ENCODE results near the gene NFIX. TPM values are rescaled to one million over a fixed set of nuclear protein-coding genes. Genes with fewer than 3 reads are reported as not detected.

NFIX gene
- total RNA-seq, 2 donors from 2014 or later: 0.31 to 0.89 TPM

- DNase-seq (ENCODE audit: low spot score): no peak
- no peaks in the 10 kb centered on the region for H3K9me3 Mint-ChIP-seq
- no peak overlapping the region for H3K27ac Mint-ChIP-seq
- H3K36me3 Mint-ChIP-seq: no peaks in the 10 kb centered on the region
- no peak overlapping the region for H3K4me3 Mint-ChIP-seq
- no peaks in the 10 kb centered on the region for H3K27me3 Mint-ChIP-seq
- H3K4me1 Mint-ChIP-seq (ENCODE audit: low read depth in 2 of 2): peaks cover 9 to 29% of the 10 kb centered on the region in 2 donors
- ATAC-seq: no peak
Observed at GRCh38 chr19:13138171-13138915, 143.1 kb downstream of the NFIX start.

- H3K27me3 Mint-ChIP-seq: no peaks in the 10 kb centered on the region
- ATAC-seq (no peak), DNase-seq (ENCODE audit: low spot score) (no peak)
- no peak overlapping the region for H3K4me3 Mint-ChIP-seq
- H3K9me3 Mint-ChIP-seq: no peaks in the 10 kb centered on the region
- H3K27ac Mint-ChIP-seq: no peak overlapping the region
- H3K4me1 Mint-ChIP-seq (ENCODE audit: low read depth in 2 of 2): peaks cover 4 to 24% of the 10 kb centered on the region in 2 donors
- H3K36me3 Mint-ChIP-seq: no peaks in the 10 kb centered on the region
Observed at GRCh38 chr19:13138916-13139198, 143.6 kb downstream of the NFIX start.

- H3K4me1 Mint-ChIP-seq (ENCODE audit: low read depth in 2 of 2): peaks cover 0 to 19% of the 10 kb centered on the region in 2 donors
- ATAC-seq (no peak), DNase-seq (ENCODE audit: low spot score) (no peak)
- H3K27me3 Mint-ChIP-seq: no peaks in the 10 kb centered on the region
- no peaks in the 10 kb centered on the region for H3K36me3 Mint-ChIP-seq
- peak overlapping the region in 1 of 2 donors; percentile 9 for H3K27ac Mint-ChIP-seq
- no peak overlapping the region for H3K4me3 Mint-ChIP-seq
- H3K9me3 Mint-ChIP-seq: no peaks in the 10 kb centered on the region
Observed at GRCh38 chr19:13139633-13140311, 144.5 kb downstream of the NFIX start.

GRCh38 chr19:13146763-13147563, 151.7 kb downstream of the NFIX start:
- peaks cover 29% of the 10 kb centered on the region in 2 donors for H3K4me1 Mint-ChIP-seq (ENCODE audit: low read depth in 2 of 2)
- H3K9me3 Mint-ChIP-seq: no peaks in the 10 kb centered on the region
- H3K4me3 Mint-ChIP-seq: no peak overlapping the region
- no peaks in the 10 kb centered on the region for H3K36me3 Mint-ChIP-seq
- DNase-seq (ENCODE audit: low spot score) (no peak), ATAC-seq (no peak)
- H3K27ac Mint-ChIP-seq: no peak overlapping the region
- H3K27me3 Mint-ChIP-seq: no peaks in the 10 kb centered on the region

Other genes with a start within 250 kb of the NFIX start
- not detected for gene BEST2, start 243.7 kb upstream of the NFIX start, total RNA-seq
- 10 to 100 TPM; 19.5 to 20.7 TPM for gene HOOK2, start 219.9 kb upstream of the NFIX start, total RNA-seq
- gene JUNB, start 204.0 kb upstream of the NFIX start, total RNA-seq: 100 to 1,000 TPM; 252 to 329 TPM
- gene PRDX2, start 193.7 kb upstream of the NFIX start, total RNA-seq: 100 to 1,000 TPM; 150 to 226 TPM
- 10 to 100 TPM in 1 of 2 donors, 1 to 10 TPM in 1; 8.7 to 19.5 TPM for gene THSD8, start 193.4 kb upstream of the NFIX start, total RNA-seq
- gene RNASEH2A, start 188.9 kb upstream of the NFIX start, total RNA-seq: 10 to 100 TPM; 20.8 to 63.5 TPM
- not detected for gene RTBDN, start 160.9 kb upstream of the NFIX start, total RNA-seq
- gene MAST1, start 157.0 kb upstream of the NFIX start, total RNA-seq: under 1 TPM in 1 of 2 donors, not detected in 1; 0.31 TPM
- gene DNASE2, start 114.0 kb upstream of the NFIX start, total RNA-seq: 10 to 100 TPM; 30.3 to 32.7 TPM
- gene KLF1, start 108.3 kb upstream of the NFIX start, total RNA-seq: under 1 TPM; 0.52 to 0.89 TPM
- gene GCDH, start 104.3 kb upstream of the NFIX start, total RNA-seq: 10 to 100 TPM; 41.5 to 77.2 TPM
- gene SYCE2, start 76.2 kb upstream of the NFIX start, total RNA-seq: 1 to 10 TPM in 1 of 2 donors, under 1 TPM in 1; 0.78 to 1.1 TPM
- gene FARSA, start 61.8 kb upstream of the NFIX start, total RNA-seq: 100 to 1,000 TPM; 130 to 196 TPM
- 1,000 to 10,000 TPM; 1,328 to 1,513 TPM for gene CALR, start 56.9 kb upstream of the NFIX start, total RNA-seq
- gene RAD23A, start 49.6 kb upstream of the NFIX start, total RNA-seq: 100 to 1,000 TPM; 112 to 148 TPM
- gene GADD45GIP1, start 38.3 kb upstream of the NFIX start, total RNA-seq: 10 to 100 TPM; 15.9 to 32.3 TPM
- not detected for gene DAND5, start 25.9 kb upstream of the NFIX start, total RNA-seq
- gene LYL1, start 107.4 kb downstream of the NFIX start, total RNA-seq: 1 to 10 TPM in 1 of 2 donors, under 1 TPM in 1; 0.86 to 1.4 TPM
- 100 to 1,000 TPM in 1 of 2 donors, 10 to 100 TPM in 1; 54.6 to 120 TPM for gene TRMT1, start 121.3 kb downstream of the NFIX start, total RNA-seq
- gene NACC1, start 122.8 kb downstream of the NFIX start, total RNA-seq: 100 to 1,000 TPM; 129 to 138 TPM
- 10 to 100 TPM; 48.1 to 62.5 TPM for gene STX10, start 154.9 kb downstream of the NFIX start, total RNA-seq
- gene IER2, start 154.9 kb downstream of the NFIX start, total RNA-seq: 100 to 1,000 TPM; 106 to 117 TPM

All from natural killer cell treated with Interleukin-12 subunit alpha and Interleukin-12 subunit beta and Interleukin-15 and Interleukin-18, amount 100 ng/mL, for 72 hours (primary cell).